HG03439 (cell line): ENCODE results near the gene RALGAPA2.
"Not testable (repeated sequence)": the region's sequence is repeated elsewhere in the genome, so short reads cannot be mapped to it uniquely, and the experiment has no call there.

Source experiments
- ATAC-seq: cut with Tn5 transposase; IDR thresholded peaks from one replicate; pipeline ENCODE4 v1.9.1; 2021; ENCODE audit warnings: mild to moderate bottlenecking, moderate library complexity; ENCODE audit not compliant: unreplicated experiment

RALGAPA2 gene

DNA sequence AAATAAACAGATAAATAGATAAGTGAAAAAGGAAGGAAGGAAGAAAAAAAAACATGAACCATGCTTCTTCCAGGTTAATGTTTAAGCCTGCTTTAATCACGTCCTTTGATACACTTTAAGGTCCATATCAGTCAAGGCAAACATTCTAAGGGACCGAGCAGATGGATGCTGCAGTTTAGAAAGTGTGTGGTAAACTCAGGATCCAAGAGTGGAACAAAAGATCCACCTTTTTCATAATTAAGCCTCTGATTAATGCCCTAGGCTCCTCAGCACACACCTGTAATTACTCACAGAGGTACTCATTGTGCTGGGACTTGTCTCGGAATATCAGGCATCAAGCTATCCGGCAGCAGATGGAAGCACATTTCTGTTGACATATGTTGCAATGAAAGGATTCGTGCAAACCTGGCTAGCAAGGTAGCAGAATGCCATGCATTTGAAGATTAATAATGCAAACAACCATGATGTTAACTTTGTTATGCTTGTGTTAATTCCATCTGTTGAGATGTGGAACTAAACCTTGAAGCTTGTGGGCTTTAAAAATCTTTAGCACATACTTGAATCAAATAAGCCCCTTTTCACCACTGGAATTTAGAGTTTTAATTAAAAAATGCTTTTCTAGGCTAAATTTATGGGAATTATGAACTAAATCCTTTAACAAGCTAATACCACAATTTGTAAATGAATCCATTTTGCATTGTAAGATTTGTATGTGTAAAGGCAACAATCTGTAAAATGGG is 163.7 kb downstream of the RALGAPA2 start:
- ATAC-seq, result no peak

GRCh38 chr20:20547876-20548266 is 164.6 kb downstream of the RALGAPA2 start:
- no peak for ATAC-seq

GRCh38 chr20:20547221-20547875 is 165.1 kb downstream of the RALGAPA2 start:
- no peak for ATAC-seq

DNA sequence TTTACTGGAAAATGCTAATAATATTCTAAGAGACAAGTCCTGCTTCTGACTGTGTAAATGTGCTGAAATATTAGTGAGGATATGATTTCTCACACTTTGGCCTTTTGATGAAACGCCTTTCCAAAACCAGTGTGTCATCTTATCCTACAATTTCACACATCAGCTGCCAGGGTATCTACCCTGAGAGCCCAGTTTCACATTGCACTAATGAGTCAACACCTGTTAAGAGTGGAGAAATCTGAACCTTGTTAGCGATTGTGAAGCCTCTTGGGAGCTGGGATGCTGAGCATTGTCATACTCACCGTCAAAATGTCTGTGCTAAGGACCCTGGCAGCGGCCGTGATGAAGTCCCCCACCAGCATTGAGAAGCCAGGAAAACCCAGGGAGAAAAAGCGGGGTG is 166.0 kb downstream of the RALGAPA2 start:
- no peak for ATAC-seq

GRCh38 chr20:20543348-20543747 is 169.1 kb downstream of the RALGAPA2 start:
- ATAC-seq, result not testable (repeated sequence)

DNA sequence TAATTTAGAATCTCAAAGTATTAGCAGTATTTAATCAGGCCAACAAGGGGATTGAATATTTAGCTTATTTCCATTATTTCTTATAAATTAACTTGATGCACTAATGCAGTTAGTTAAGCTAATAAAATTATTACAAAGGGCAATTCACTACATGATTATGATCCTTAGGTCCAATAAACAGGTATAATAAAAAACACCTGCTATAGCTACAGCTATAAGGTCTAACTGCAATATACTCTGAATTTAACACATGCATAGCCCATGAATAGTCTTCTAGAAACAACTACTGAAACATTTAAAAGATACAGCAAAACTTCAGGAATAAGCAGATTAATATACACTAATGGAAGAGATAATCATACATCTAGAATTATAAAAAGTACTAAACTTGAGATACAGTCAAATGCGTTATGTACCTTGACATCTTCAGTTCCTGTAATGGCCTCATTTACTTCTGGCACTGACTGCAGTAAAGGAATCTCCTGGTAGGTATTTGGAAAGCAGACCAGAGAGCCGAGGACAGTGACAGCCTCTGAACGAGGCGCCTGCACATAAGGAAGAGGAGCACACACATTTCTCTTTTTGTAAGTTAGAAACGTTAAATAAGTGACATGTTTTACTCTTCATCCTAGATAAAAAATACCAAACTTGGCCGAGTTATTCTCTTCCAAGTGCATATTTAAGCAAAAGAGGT is 176.1 kb downstream of the RALGAPA2 start:
- ATAC-seq, result no peak

DNA sequence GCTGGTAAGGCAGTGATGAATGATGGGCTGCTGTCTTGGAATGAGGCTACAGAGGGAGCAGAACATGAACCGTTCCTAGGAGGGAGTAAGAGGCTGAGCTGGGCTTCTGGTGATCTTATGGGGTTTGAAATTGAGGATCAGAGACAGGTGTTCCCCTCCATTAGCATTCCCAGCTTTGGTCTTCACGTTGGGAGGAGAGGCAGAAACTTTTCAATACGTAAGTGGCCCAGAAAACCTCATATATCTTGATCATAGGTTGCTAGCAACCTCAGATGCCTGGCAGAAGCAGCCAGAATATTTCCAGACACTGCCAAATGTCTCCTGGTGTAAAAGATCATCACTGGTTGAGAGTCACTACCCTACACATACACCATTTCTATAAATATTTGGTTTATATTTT is 177.4 kb downstream of the RALGAPA2 start:
- no peak for ATAC-seq

- no peak for ATAC-seq
Observed at GRCh38 chr20:20531283-20531682, 181.2 kb downstream of the RALGAPA2 start.

DNA sequence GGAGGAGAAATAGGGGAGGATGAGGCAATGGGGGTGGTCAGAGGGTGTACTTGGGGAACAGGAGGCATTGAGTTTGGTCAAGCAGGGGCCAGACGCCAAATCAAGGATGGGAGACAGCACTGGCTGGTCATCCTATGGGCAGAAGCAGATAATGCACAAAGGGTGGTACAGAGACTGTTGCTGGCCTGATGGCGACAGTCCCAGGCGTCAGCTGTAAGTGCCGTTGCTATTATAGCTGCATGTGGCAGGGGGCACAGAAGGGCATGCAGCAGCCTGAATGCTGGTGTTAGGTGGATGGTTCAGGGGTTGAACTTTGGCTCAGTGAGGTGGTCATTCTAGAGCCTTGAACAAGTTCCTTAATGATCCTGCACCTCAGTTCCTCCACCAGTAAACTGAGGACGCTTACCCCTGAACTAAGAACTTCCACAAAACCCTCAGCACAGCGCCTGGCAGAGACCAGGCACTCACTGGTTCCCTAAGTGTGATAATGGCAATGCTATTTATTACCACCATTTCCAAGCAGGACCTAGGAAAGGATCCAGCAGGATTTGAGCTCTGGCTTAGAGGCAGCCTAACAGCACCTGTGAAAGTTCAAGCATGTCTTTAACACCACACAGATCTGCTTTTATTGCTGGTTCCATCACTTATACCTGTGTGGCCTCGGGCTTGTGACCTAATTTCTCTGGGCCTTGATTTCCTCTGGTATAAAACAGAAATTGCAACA is 181.9 kb downstream of the RALGAPA2 start:
- no peak for ATAC-seq

DNA sequence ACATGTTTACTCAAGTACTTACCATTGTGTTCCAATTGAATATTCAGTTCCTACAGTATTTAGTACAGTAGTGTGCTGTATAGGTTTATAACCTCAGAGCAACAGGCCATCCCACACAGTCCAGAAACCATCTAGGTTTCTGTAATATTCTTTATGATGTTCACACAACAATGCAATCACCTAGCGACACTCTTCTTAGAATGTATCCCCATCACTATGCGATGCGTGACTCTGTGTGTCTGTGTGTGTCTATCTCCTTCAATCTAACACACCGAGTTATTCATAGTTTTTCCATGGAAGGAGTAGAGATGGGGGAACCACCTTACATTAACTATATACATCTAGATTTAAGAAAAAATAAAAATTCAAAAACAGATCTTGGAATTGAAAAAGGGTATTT is 182.8 kb downstream of the RALGAPA2 start:
- no peak for ATAC-seq

DNA sequence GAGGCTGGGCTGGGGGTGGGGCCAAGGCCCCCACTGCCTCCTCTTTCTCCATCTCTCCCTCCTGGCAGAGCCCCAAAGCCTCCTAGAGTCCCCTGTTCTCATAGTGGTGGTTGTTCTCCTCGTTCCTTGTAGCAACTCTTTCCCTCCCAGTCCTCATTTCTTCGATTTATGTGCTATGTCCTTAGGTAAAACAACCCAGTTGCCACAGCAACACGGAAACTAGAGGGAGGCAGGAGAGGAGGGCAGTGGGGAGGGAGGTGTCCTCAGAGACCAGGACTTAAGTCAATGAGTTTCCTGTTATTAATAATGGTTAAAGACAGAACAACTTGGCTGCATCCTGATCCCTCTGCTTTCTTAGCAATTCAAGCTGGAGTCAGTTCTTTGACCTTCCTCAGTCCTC is 183.6 kb downstream of the RALGAPA2 start:
- no peak for ATAC-seq

- ATAC-seq, result no peak
Observed at GRCh38 chr20:20527661-20528060, 184.8 kb downstream of the RALGAPA2 start.

- ATAC-seq, result no peak
Observed at GRCh38 chr20:20525756-20526155, 186.7 kb downstream of the RALGAPA2 start.

GRCh38 chr20:20525214-20525613 is 187.2 kb downstream of the RALGAPA2 start:
- ATAC-seq, result no peak

DNA sequence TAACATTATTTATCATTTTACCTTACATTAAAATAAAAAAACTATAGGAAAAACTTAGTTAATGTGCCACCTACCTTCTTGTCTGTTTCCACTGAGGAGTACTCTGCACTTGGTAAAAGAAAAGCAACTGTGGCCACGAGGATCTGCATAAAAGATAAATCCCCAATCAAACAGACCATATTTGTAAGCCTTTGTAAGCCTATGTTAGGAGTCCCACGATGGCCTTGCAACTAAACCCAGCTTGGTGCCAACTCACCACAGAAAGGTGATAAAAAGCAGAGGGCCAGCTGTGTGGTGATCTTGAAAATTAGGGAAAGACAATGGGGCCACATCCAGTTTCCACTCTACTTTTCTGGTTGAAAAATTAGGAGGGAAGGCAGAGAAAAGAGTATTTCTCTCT is 187.7 kb downstream of the RALGAPA2 start:
- no peak for ATAC-seq

GRCh38 chr20:20521736-20522135 is 190.7 kb downstream of the RALGAPA2 start:
- no peak for ATAC-seq

GRCh38 chr20:20520776-20521175 is 191.7 kb downstream of the RALGAPA2 start:
- no peak for ATAC-seq

- no peak for ATAC-seq
Observed at GRCh38 chr20:20519269-20519668, 193.2 kb downstream of the RALGAPA2 start.

DNA sequence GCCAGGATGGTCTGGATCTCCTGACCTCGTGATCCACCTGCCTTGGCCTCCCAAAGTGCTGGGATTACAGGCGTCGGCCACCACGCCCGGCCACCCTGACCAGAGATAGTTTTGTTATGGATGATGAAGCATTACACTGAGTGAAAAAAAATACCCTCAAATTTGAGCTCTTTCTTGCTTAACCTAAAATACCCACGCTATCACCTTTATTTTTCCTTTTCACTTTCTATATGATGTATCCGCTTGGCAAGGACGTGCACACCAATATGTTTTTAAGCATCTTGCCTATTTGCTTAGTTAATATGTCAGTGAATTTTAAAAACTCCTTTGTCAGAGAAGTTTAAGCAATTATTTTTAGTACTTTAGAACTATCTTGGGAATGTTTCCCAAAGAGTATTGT is 194.2 kb downstream of the RALGAPA2 start:
- no peak for ATAC-seq

DNA sequence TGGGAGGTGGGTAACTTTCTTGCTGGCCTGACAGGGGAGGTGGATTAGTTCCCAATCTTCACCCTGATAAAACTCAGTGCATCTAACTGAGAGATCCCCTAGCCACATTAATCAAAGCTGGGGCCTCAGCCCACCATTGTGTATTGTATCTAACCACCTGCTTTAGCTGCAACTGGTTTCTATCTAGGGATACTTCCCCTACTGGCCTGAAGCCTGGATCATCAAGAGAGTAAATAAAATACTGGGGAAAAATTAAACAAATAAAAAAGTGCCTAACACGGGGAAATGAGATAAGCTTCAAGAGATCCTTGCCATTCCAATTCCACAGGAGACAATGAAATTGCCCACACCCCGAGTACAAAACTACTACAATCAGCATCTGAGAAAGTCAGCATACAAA is 195.1 kb downstream of the RALGAPA2 start:
- no peak for ATAC-seq

- ATAC-seq, result no peak
Observed at GRCh38 chr20:20513720-20514119, 198.7 kb downstream of the RALGAPA2 start.
